ENCODE data around the gene ENPP4. TPM values are rescaled to one million over a fixed set of nuclear protein-coding genes. Genes with fewer than 3 reads are reported as not detected.
"Not testable (repeated sequence)": the region's sequence is repeated elsewhere in the genome, so short reads cannot be mapped to it uniquely, and the experiment has no call there.

ENPP4 gene
- total RNA-seq, 1 experiment from 2014 or later = 2.8 TPM

GRCh38 chr6:46118836-46119235, 11.0 kb upstream of the ENPP4 start (continued):
- TF ChIP-seq MLX (CRISPR knock-in tag; IDR thresholded peaks at IDR 0.05) (no peak), ELF4 (CRISPR knock-in tag; IDR thresholded peaks at IDR 0.05; ENCODE audit: low read depth) (no peak)

GRCh38 chr6:46119679-46120078, 10.1 kb upstream of the ENPP4 start:
- peak; percentile 24 for DNase-seq (ENCODE audit: low spot score)
- ATAC-seq; POLR2A ChIA-PET; H3K4me3 Mint-ChIP-seq; H3K27ac Mint-ChIP-seq; H3K4me1 Mint-ChIP-seq; H3K27me3 Mint-ChIP-seq (ENCODE audit: low read depth): not testable (repeated sequence)
- Mint-ChIP-seq H3K9me3 (peaks cover 32% of the 10 kb centered on the region), H3K36me3 (peaks cover 28% of the 10 kb centered on the region)
- CTCF ChIA-PET = interaction anchor here (1.8 kb wide), 1 partner anchor 10 kb away, joined by 7 read pairs; the partner anchor contains the start of gene ENPP4

- DNase-seq (ENCODE audit: low spot score) (no peak), ATAC-seq (no peak)
- H3K27ac Mint-ChIP-seq = no peak overlapping the region
- POLR2A ChIA-PET = no interaction called here
- peaks cover 35% of the 10 kb centered on the region for H3K27me3 Mint-ChIP-seq (ENCODE audit: low read depth)
- peak overlapping the region; percentile 88; the same call in 1 of the 2 replicates for H3K4me3 Mint-ChIP-seq
- H3K4me1 Mint-ChIP-seq = peaks cover 11% of the 10 kb centered on the region; the same call in 1 of the 2 replicates
- no peaks in the 10 kb centered on the region for H3K9me3 Mint-ChIP-seq
- CTCF ChIA-PET = no interaction called here
- TF ChIP-seq ATF6 (CRISPR knock-in tag; IDR thresholded peaks at IDR 0.05) (no peak), ZNF281 (CRISPR knock-in tag; IDR thresholded peaks at IDR 0.05) (no peak), HMGXB4 (CRISPR knock-in tag; IDR thresholded peaks at IDR 0.05) (no peak), STAT6 (CRISPR knock-in tag; conservative IDR thresholded peaks at IDR 0.05; ENCODE audit: low read depth) (no peak), MLX (CRISPR knock-in tag; IDR thresholded peaks at IDR 0.05) (no peak), PREB (CRISPR knock-in tag; IDR thresholded peaks at IDR 0.05; ENCODE audit: borderline replicate concordance) (no peak), ATF1 (CRISPR knock-in tag; IDR thresholded peaks at IDR 0.05) (no peak), E2F5 (CRISPR knock-in tag; IDR thresholded peaks at IDR 0.05) (no peak), ZNF121 (CRISPR knock-in tag; IDR thresholded peaks at IDR 0.05) (no peak), ZNF138 (CRISPR knock-in tag; conservative IDR thresholded peaks at IDR 0.05) (no peak), ZNF425 (CRISPR knock-in tag; conservative IDR thresholded peaks at IDR 0.05) (no peak)
- no peaks in the 10 kb centered on the region for H3K36me3 Mint-ChIP-seq
These were observed 1.3 kb upstream of the ENPP4 start for GRCh38 chr6:46128476-46128875.

Measured in WTC11 (cell line).